A673 (cell line): ENCODE results near the gene TERT. TPM values are rescaled to one million over a fixed set of nuclear protein-coding genes. Genes with fewer than 3 reads are reported as not detected.
"Not testable (repeated sequence)": the region's sequence is repeated elsewhere in the genome, so short reads cannot be mapped to it uniquely, and the experiment has no call there.

ENCODE experiments used
- Bru-seq: library from RNA; stranded (reverse); fragments of 400-500 nt; gene quantifications from one replicate; lab custom pipeline; 2021; lab: Mats Ljungman, UMichigan
- BruChase-seq, 2 experiments: library from RNA; stranded (reverse); fragments of 400-500 nt; gene quantifications; one replicate each; lab custom pipeline; 2021; lab: Mats Ljungman, UMichigan
- BruUV-seq: library from RNA; stranded (reverse); fragments of 400-500 nt; replicated peaks from 2 replicates; lab custom pipeline; 2021; lab: Mats Ljungman, UMichigan
- CTCF ChIA-PET: fragments of 300-600 bp; sonication (Branson Sonifier 250); formaldehyde crosslinking; loops from one replicate; lab custom pipeline; 2022; ENCODE audit warnings: antibody characterized with exemption; lab: Charles Lee
- POLR2A ChIA-PET: fragments of 300-600 bp; sonication (Branson Sonifier 250); formaldehyde crosslinking; loops from one replicate; lab custom pipeline; 2022; ENCODE audit warnings: antibody characterized with exemption; ENCODE audit not compliant: low non-redundant PET; lab: Charles Lee
- DNase-seq: peaks from one replicate; pipeline ENCODE4 v3.0.0-alpha.2; 2015; ENCODE audit warnings: low spot score
- H3K27ac ChIP-seq: fragments of 200-600 bp; sonication (generic); 2 replicates; pipeline ENCODE4 v1.5.1; 2016; ENCODE audit warnings: mixed run types, low read depth, mild to moderate bottlenecking, mixed read lengths, antibody characterized with exemption, low read length; ENCODE audit not compliant: poor library complexity, severe bottlenecking
- H3K27me3 ChIP-seq: fragments of 200-600 bp; sonication (generic); replicated peaks from 2 replicates; pipeline ENCODE4 v1.6.1; 2017; ENCODE audit warnings: mixed run types, low read depth, mild to moderate bottlenecking, mixed read lengths, antibody characterized with exemption, low read length; ENCODE audit not compliant: insufficient read depth, poor library complexity
- H3K36me3 ChIP-seq: fragments of 200-600 bp; sonication (generic); 2 replicates; pipeline ENCODE4 v1.6.1; 2016; ENCODE audit warnings: mixed run types, mild to moderate bottlenecking, mixed read lengths, antibody characterized with exemption, low read length; ENCODE audit not compliant: insufficient read depth, poor library complexity, severe bottlenecking
- H3K4me1 ChIP-seq: fragments of 200-600 bp; sonication (generic); 2 replicates; pipeline ENCODE4 v1.6.1; 2017; ENCODE audit warnings: mixed run types, mild to moderate bottlenecking, mixed read lengths, antibody characterized with exemption, low read length; ENCODE audit not compliant: insufficient read depth, poor library complexity, severe bottlenecking
- H3K4me3 ChIP-seq: fragments of 200-600 bp; sonication (generic); 2 replicates; pipeline ENCODE4 v1.5.1; 2016; ENCODE audit warnings: low read depth, mixed run types, mild to moderate bottlenecking, mixed read lengths, low read length; ENCODE audit not compliant: poor library complexity, severe bottlenecking
- H3K9me3 ChIP-seq: fragments of 200-600 bp; sonication (generic); 2 replicates; pipeline ENCODE4 v1.6.1; 2016; ENCODE audit warnings: mixed run types, low read depth, mild to moderate bottlenecking, mixed read lengths, antibody characterized with exemption, low read length; ENCODE audit not compliant: poor library complexity, severe bottlenecking
- EZH2 ChIP-seq: fragments of 200-600 bp; sonication (generic); IDR thresholded peaks from 2 replicates; pipeline ENCODE4 v1.6.1; 2017; ENCODE audit warnings: borderline replicate concordance, low read depth, mild to moderate bottlenecking, mixed read lengths, antibody characterized with exemption, low read length; ENCODE audit not compliant: poor library complexity, severe bottlenecking
- intact Hi-C: fragments of 100-400 bp; cut with micrococcal nuclease; formaldehyde crosslinking; loops from one replicate; pipeline ENCODE4 v1.10.0; 2022; ENCODE audit not compliant: unreplicated experiment
- long read RNA-seq: library from polyadenylated mRNA; stranded (forward); transcript quantifications from one replicate; pipeline ENCODE4 v2.0.0, GENCODE V29; 2022
- total RNA-seq: library from RNA; stranded (reverse); gene quantifications from 2 replicates; pipeline ENCODE4 v1.2.3, GENCODE V29; 2021
- TF ChIP-seq, protein P1 (sequence below): fragments of 300-800, 200-600 bp; sonication (generic); conservative IDR thresholded peaks from 2 replicates; pipeline ENCODE4 v1.5.1; 2017; ENCODE audit warnings: low read depth, mild to moderate bottlenecking, antibody characterized with exemption, low read length, moderate library complexity, mixed read lengths

Gene TERT
- total RNA-seq (14.2 and 17.1 TPM in 2 replicates), Bru-seq, nascent RNA (percentile 49 among the genes with signal in this experiment), BruChase-seq, experiment 1, labeled RNA remaining after a 2-hour chase (percentile 56 among the genes with signal in this experiment), BruChase-seq, experiment 2, labeled RNA remaining after a 6-hour chase (percentile 69 among the genes with signal in this experiment)
- long read RNA-seq, full-length matches to known transcripts = 2 of 11 reads
- long read RNA-seq, partial matches to known transcripts = 1 of 11 reads
- long read RNA-seq, other reads (novel, unspliced or antisense) = 8 of 11 reads

DNA sequence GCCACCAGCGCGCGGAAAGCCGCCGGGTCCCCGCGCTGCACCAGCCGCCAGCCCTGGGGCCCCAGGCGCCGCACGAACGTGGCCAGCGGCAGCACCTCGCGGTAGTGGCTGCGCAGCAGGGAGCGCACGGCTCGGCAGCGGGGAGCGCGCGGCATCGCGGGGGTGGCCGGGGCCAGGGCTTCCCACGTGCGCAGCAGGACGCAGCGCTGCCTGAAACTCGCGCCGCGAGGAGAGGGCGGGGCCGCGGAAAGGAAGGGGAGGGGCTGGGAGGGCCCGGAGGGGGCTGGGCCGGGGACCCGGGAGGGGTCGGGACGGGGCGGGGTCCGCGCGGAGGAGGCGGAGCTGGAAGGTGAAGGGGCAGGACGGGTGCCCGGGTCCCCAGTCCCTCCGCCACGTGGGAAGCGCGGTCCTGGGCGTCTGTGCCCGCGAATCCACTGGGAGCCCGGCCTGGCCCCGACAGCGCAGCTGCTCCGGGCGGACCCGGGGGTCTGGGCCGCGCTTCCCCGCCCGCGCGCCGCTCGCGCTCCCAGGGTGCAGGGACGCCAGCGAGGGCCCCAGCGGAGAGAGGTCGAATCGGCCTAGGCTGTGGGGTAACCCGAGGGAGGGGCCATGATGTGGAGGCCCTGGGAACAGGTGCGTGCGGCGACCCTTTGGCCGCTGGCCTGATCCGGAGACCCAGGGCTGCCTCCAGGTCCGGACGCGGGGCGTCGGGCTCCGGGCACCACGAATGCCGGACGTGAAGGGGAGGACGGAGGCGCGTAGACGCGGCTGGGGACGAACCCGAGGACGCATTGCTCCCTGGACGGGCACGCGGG lies at the start of gene TERT:
TERT (minus strand) TSS at position 234 of the 815 bp plus-strand sequence; CDS start at position 155, 79 bp downstream.
- BruUV-seq = no TSS peak
- ChIA-PET POLR2A (no interaction called here), CTCF (no interaction called here)
- H3K27ac ChIP-seq = no peak within 1 kb of the TSS
- peak; percentile 77 for DNase-seq
- H3K27me3 ChIP-seq = no peaks in the 10 kb centered on the region
- TF ChIP-seq EZH2 = no peak
- TF ChIP-seq, protein P1, sequence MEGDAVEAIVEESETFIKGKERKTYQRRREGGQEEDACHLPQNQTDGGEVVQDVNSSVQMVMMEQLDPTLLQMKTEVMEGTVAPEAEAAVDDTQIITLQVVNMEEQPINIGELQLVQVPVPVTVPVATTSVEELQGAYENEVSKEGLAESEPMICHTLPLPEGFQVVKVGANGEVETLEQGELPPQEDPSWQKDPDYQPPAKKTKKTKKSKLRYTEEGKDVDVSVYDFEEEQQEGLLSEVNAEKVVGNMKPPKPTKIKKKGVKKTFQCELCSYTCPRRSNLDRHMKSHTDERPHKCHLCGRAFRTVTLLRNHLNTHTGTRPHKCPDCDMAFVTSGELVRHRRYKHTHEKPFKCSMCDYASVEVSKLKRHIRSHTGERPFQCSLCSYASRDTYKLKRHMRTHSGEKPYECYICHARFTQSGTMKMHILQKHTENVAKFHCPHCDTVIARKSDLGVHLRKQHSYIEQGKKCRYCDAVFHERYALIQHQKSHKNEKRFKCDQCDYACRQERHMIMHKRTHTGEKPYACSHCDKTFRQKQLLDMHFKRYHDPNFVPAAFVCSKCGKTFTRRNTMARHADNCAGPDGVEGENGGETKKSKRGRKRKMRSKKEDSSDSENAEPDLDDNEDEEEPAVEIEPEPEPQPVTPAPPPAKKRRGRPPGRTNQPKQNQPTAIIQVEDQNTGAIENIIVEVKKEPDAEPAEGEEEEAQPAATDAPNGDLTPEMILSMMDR = no peak
- intact Hi-C loops = no loop called here
- H3K4me1 ChIP-seq = peaks cover 5% of the 10 kb centered on the region
- H3K4me3 ChIP-seq = peak within 1 kb of the TSS; percentile 50
- no peaks in the 10 kb centered on the region for H3K36me3 ChIP-seq
- no peaks in the 10 kb centered on the region for H3K9me3 ChIP-seq

DNA sequence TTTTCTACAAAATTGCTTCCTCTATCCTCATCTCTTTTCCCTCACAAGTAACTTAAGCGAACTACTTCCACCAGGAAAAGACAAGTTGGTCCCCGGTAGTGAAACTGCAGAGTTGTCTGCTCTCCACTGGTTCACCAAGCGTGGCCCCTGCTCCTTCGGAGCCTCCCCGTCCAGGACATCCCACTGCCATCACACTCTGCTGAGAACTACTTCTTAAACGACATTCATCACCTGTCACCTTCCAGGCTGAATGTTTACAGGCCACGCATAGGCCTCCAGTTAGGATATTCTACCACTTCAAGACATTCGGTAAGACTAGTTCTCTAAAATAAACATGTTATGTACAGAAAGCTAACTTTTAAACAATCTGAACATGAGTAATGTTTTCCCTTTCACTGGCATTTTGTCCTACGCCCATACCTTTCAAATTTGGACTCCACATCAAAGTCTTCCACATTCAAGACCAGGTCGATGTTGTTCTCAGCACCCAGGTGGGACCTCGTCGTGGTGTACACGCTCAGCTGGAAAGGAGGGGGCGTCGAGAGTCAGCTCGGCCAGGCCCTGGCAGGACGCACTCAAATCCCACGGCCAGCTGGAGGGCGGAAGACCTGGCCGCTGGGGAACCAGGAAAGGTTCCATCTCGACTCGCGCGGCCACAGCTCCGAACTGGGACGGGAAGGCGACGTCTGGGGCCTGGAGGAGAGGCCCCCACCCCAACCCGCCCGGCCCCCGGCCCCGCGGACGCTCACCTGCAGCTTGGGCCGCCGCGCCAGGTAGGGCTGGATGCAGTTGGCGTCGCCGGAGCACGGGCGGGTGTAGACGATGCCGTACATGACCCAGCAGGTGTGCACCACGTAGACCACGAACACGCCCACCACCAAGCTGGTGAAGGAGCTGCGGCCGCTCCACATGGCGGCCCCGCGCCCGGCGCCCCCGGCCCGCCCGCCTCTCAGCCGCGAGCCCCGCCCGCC lies 49.3 kb upstream of the TERT start:
- POLR2A ChIA-PET = no interaction called here
- CTCF ChIA-PET = no interaction called here
- H3K9me3 ChIP-seq = no peaks in the 10 kb centered on the region
- H3K4me3 ChIP-seq = peak overlapping the region; percentile 71
- BruUV-seq = TSS peak; percentile 63
- no peaks in the 10 kb centered on the region for H3K27me3 ChIP-seq
- peaks cover 6% of the 10 kb centered on the region for H3K4me1 ChIP-seq
- peaks cover 35% of the 10 kb centered on the region for H3K36me3 ChIP-seq
- DNase-seq = peak; percentile 4
- no peak for TF ChIP-seq EZH2
- TF ChIP-seq, protein P1 = no peak
- intact Hi-C loops = no loop called here
- peak overlapping the region; percentile 69 for H3K27ac ChIP-seq

DNA sequence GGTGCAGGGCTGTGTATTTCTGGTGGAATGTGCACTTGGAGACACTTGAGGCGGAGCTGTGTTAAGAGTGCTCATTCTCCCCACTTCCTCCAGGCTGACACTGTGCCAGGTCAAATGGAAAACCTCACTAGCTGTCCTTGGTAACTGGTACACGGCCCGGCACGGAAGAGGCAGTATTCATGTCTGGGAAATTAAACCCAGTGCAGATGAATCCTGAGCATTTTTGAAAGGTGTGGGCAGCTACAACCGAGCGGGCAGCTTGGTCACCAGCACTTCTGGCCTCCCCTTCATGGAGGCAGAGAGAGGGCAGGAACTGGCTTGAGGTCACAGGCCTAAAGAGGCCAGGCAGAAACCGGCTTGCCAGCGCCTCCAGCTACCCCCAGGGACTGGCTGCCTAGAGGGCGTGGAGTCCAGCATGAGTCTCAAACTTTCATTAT lies 48.5 kb upstream of the TERT start:
- ChIA-PET POLR2A (no interaction called here), CTCF (no interaction called here)
- Histone ChIP-seq H3K27ac (no peak overlapping the region), H3K27me3 (no peaks in the 10 kb centered on the region), H3K9me3 (no peaks in the 10 kb centered on the region), H3K36me3 (peaks cover 41% of the 10 kb centered on the region), H3K4me3 (peak overlapping the region; percentile 71), H3K4me1 (peaks cover 6% of the 10 kb centered on the region)
- intact Hi-C loops = no loop called here
- TF ChIP-seq, protein P1 = no peak
- TF ChIP-seq EZH2 = no peak
- BruUV-seq = no TSS peak
- no peak for DNase-seq

DNA sequence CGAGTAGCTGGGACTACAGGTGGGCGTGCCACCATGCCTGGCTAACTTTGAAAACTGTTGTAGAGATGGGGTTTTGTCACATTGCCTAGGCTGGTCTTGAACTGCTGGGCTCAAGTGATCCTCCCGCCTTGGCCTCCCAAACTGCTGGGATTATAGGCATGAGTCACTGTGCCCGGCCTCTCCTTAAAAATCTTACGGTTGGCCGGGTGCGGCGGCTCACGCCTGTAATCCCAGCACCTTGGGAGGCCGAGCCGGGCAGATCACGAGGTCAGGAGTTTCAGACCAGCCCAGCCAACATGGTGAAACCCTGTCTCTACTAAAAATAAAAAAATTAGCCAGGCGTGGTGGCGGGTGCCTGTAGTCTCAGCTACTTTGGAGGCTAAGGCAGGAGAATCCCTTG lies 47.8 kb upstream of the TERT start:
- H3K4me1 ChIP-seq, H3K4me3 ChIP-seq, BruUV-seq, H3K27me3 ChIP-seq, POLR2A ChIA-PET, DNase-seq, CTCF ChIA-PET, H3K9me3 ChIP-seq, intact Hi-C loops, H3K27ac ChIP-seq: not testable (repeated sequence)
- peaks cover 47% of the 10 kb centered on the region for H3K36me3 ChIP-seq
